ENCODE results near the gene APBB2. TPM values are rescaled to one million over a fixed set of nuclear protein-coding genes. Genes with fewer than 3 reads are reported as not detected.
A peak's percentile ranks its signal among the peaks of the same experiment; 100 is the strongest.
"Not testable (repeated sequence)": the region's sequence is repeated elsewhere in the genome, so short reads cannot be mapped to it uniquely, and the experiment has no call there.

APBB2 gene
- total and polyA plus RNA-seq, 7 experiments from 2014 or later: 0.42 to 1.5 (median 0.59) TPM; not detected in 2

DNA sequence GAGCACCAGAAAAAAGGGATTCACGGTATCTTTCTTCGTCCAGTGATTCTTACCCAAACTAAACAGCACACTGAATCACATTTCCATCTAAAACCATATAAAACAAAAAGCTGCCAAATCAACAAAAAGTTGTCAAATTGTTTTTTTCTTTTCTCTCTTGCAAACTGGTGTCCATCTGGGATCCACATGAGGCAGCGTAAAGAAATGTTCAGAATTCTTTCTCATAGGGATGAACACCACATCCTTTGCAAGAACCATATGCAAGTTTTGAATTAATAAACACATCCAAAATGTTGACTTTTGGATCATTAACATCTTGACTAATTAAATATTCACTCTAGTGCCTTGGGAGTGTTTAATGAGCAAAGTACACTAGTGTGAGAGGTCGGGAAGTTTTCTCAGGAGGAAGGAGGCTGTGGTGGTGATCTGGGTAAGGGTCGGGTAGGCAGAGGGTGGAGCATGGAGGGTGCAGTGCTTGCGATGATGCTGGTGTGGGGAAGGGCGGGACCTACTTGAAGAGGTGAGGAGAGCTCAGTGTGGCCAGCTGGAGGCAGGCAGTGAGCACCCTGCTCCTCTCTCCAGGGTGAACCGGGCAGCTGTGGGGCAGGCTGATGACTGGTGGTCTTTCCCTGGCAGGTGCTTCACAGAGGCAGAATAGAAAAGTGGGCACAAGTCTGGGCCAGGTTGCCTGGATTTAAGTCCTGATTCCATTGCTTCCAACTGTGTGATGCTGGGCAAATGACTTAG, 391.7 kb downstream of the APBB2 start:
- Histone ChIP-seq H3K36me3 (ENCODE audit: control insufficient read depth in 2 of 3, insufficient read depth in 3 of 3, low read length in 3 of 3) (no peaks in the 10 kb centered on the region), H3K9me3 (ENCODE audit: control insufficient read depth in 2 of 3, low read length in 3 of 3) (no peaks in the 10 kb centered on the region), H3K27me3 (ENCODE audit: control insufficient read depth in 2 of 2, insufficient read depth in 2 of 2, low read length in 2 of 2) (no peaks in the 10 kb centered on the region), H3K27ac (ENCODE audit: low read depth, low read length) (no peak overlapping the region), H3K4me3 (ENCODE audit: low read length) (no peak overlapping the region), H3K4me1 (ENCODE audit: control insufficient read depth in 2 of 2, insufficient read depth in 2 of 2, low read length in 2 of 2) (no peaks in the 10 kb centered on the region)
- Mint-ChIP-seq H3K4me3 (peak overlapping the region in 1 of 10 donors; percentile 4), H3K27me3 (no peaks in the 10 kb centered on the region), H3K9me3 (peaks cover 0 to 1% (median 0%) of the 10 kb centered on the region in 11 donors), H3K36me3 (no peaks in the 10 kb centered on the region), H3K4me1 (peaks cover 0 to 6% (median 0%) of the 10 kb centered on the region in 7 donors), H3K27ac (no peak overlapping the region)
- ChIA-PET POLR2A (no interaction called here), CTCF (no interaction called here)
- ATAC-seq (no peak), DNase-seq (no peak)
- intact Hi-C loops (cut with micrococcal nuclease): no loop called here

DNA sequence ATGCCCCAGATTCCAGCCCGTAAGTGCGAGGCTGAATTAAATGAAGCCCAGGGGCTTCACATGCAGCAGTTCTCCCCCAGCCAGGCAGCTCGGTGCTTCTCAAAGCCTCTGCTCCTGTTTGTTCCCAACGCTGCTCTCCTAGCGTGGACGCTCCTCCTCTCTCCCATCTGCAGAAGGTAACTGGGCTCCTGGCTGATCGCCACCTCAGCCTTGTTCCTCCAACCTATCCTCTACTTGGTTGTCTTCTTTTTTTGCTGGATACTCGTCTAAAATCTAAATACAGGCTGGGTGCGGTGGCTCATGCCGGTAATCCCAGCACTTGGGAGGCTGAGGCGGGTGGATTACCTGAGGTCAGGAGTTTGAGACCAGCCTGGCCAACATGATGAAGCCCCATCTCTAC, 394.2 kb downstream of the APBB2 start:
- CTCF ChIA-PET: interaction anchor here (0.6 kb wide), 2 partner anchors 75 to 386 kb away, joined by 3 to 8 read pairs; no protein-coding TSS in a partner anchor
- DNase-seq (no peak), ATAC-seq (no peak)
- no peaks in the 10 kb centered on the region for H3K36me3 Mint-ChIP-seq
- no peaks in the 10 kb centered on the region for H3K27me3 Mint-ChIP-seq
- POLR2A ChIA-PET: no interaction called here
- Histone ChIP-seq H3K27ac (ENCODE audit: low read depth, low read length) (no peak overlapping the region), H3K9me3 (ENCODE audit: control insufficient read depth in 2 of 3, low read length in 3 of 3) (no peaks in the 10 kb centered on the region), H3K27me3 (ENCODE audit: control insufficient read depth in 2 of 2, insufficient read depth in 2 of 2, low read length in 2 of 2) (no peaks in the 10 kb centered on the region), H3K4me3 (ENCODE audit: low read length) (no peak overlapping the region), H3K4me1 (ENCODE audit: control insufficient read depth in 2 of 2, insufficient read depth in 2 of 2, low read length in 2 of 2) (no peaks in the 10 kb centered on the region), H3K36me3 (ENCODE audit: control insufficient read depth in 2 of 3, insufficient read depth in 3 of 3, low read length in 3 of 3) (no peaks in the 10 kb centered on the region)
- H3K4me1 Mint-ChIP-seq: no peaks in the 10 kb centered on the region
- H3K9me3 Mint-ChIP-seq: no peaks in the 10 kb centered on the region
- intact Hi-C loops (cut with micrococcal nuclease): no loop called here
- H3K27ac Mint-ChIP-seq: no peak overlapping the region
- H3K4me3 Mint-ChIP-seq: no peak overlapping the region

GRCh38 chr4:40817157-40817556, 397.2 kb downstream of the APBB2 start:
- ATAC-seq; H3K36me3 ChIP-seq (ENCODE audit: control insufficient read depth in 2 of 3, insufficient read depth in 3 of 3, low read length in 3 of 3); H3K36me3 Mint-ChIP-seq; H3K27me3 ChIP-seq (ENCODE audit: control insufficient read depth in 2 of 2, insufficient read depth in 2 of 2, low read length in 2 of 2); H3K4me1 Mint-ChIP-seq; CTCF ChIA-PET; intact Hi-C loops (cut with micrococcal nuclease); H3K4me3 Mint-ChIP-seq; H3K4me3 ChIP-seq (ENCODE audit: low read length); H3K9me3 Mint-ChIP-seq; H3K27ac ChIP-seq (ENCODE audit: low read depth, low read length); POLR2A ChIA-PET; H3K9me3 ChIP-seq (ENCODE audit: control insufficient read depth in 2 of 3, low read length in 3 of 3); DNase-seq; H3K27ac Mint-ChIP-seq; H3K4me1 ChIP-seq (ENCODE audit: control insufficient read depth in 2 of 2, insufficient read depth in 2 of 2, low read length in 2 of 2): not testable (repeated sequence)
- peaks cover 0 to 11% (median 0%) of the 10 kb centered on the region in 5 donors for H3K27me3 Mint-ChIP-seq

- CTCF ChIA-PET: no interaction called here
- peaks cover 0 to 19% (median 5%) of the 10 kb centered on the region in 5 donors for H3K27me3 Mint-ChIP-seq
- Histone ChIP-seq H3K27me3 (ENCODE audit: control insufficient read depth in 2 of 2, insufficient read depth in 2 of 2, low read length in 2 of 2) (no peaks in the 10 kb centered on the region), H3K36me3 (ENCODE audit: control insufficient read depth in 2 of 3, insufficient read depth in 3 of 3, low read length in 3 of 3) (no peaks in the 10 kb centered on the region), H3K4me3 (ENCODE audit: low read length) (no peak overlapping the region), H3K27ac (ENCODE audit: low read depth, low read length) (no peak overlapping the region), H3K9me3 (ENCODE audit: control insufficient read depth in 2 of 3, low read length in 3 of 3) (no peaks in the 10 kb centered on the region), H3K4me1 (ENCODE audit: control insufficient read depth in 2 of 2, insufficient read depth in 2 of 2, low read length in 2 of 2) (no peaks in the 10 kb centered on the region)
- H3K4me1 Mint-ChIP-seq: no peaks in the 10 kb centered on the region
- no peak overlapping the region for H3K27ac Mint-ChIP-seq
- intact Hi-C loops (cut with micrococcal nuclease): no loop called here
- no peak overlapping the region for H3K4me3 Mint-ChIP-seq
- POLR2A ChIA-PET: no interaction called here
- no peaks in the 10 kb centered on the region for H3K9me3 Mint-ChIP-seq
- DNase-seq (no peak), ATAC-seq (no peak)
- H3K36me3 Mint-ChIP-seq: no peaks in the 10 kb centered on the region
These were observed 401.5 kb downstream of the APBB2 start for GRCh38 chr4:40812856-40813255.

- Mint-ChIP-seq H3K36me3 (no peaks in the 10 kb centered on the region), H3K27ac (peak overlapping the region in 1 of 9 donors; percentile 2), H3K4me1 (no peaks in the 10 kb centered on the region), H3K27me3 (peaks cover 0 to 19% (median 5%) of the 10 kb centered on the region in 5 donors), H3K4me3 (no peak overlapping the region), H3K9me3 (no peaks in the 10 kb centered on the region)
- Histone ChIP-seq H3K9me3 (ENCODE audit: control insufficient read depth in 2 of 3, low read length in 3 of 3) (no peaks in the 10 kb centered on the region), H3K4me3 (ENCODE audit: low read length) (no peak overlapping the region), H3K27ac (ENCODE audit: low read depth, low read length) (no peak overlapping the region), H3K27me3 (ENCODE audit: control insufficient read depth in 2 of 2, insufficient read depth in 2 of 2, low read length in 2 of 2) (no peaks in the 10 kb centered on the region), H3K4me1 (ENCODE audit: control insufficient read depth in 2 of 2, insufficient read depth in 2 of 2, low read length in 2 of 2) (no peaks in the 10 kb centered on the region), H3K36me3 (ENCODE audit: control insufficient read depth in 2 of 3, insufficient read depth in 3 of 3, low read length in 3 of 3) (no peaks in the 10 kb centered on the region)
- DNase-seq: no peak
- intact Hi-C loops (cut with micrococcal nuclease): no loop called here
- ATAC-seq: peak; percentile 54
- ChIA-PET CTCF (no interaction called here), POLR2A (no interaction called here)
These were observed 402.0 kb downstream of the APBB2 start for GRCh38 chr4:40812386-40812785.

GRCh38 chr4:40811956-40812355, 402.4 kb downstream of the APBB2 start:
- Histone ChIP-seq H3K9me3 (ENCODE audit: control insufficient read depth in 2 of 3, low read length in 3 of 3) (no peaks in the 10 kb centered on the region), H3K4me3 (ENCODE audit: low read length) (no peak overlapping the region), H3K36me3 (ENCODE audit: control insufficient read depth in 2 of 3, insufficient read depth in 3 of 3, low read length in 3 of 3) (no peaks in the 10 kb centered on the region), H3K27me3 (ENCODE audit: control insufficient read depth in 2 of 2, insufficient read depth in 2 of 2, low read length in 2 of 2) (no peaks in the 10 kb centered on the region), H3K27ac (ENCODE audit: low read depth, low read length) (no peak overlapping the region), H3K4me1 (ENCODE audit: control insufficient read depth in 2 of 2, insufficient read depth in 2 of 2, low read length in 2 of 2) (no peaks in the 10 kb centered on the region)
- H3K27ac Mint-ChIP-seq: peak overlapping the region in 1 of 9 donors; percentile 2
- no peak for DNase-seq
- no peaks in the 10 kb centered on the region for H3K4me1 Mint-ChIP-seq
- intact Hi-C loops (cut with micrococcal nuclease): no loop called here
- CTCF ChIA-PET: no interaction called here
- peaks cover 0 to 19% (median 5%) of the 10 kb centered on the region in 5 donors for H3K27me3 Mint-ChIP-seq
- no peaks in the 10 kb centered on the region for H3K9me3 Mint-ChIP-seq
- H3K36me3 Mint-ChIP-seq: no peaks in the 10 kb centered on the region
- POLR2A ChIA-PET: no interaction called here
- ATAC-seq: peak; percentile 79
- H3K4me3 Mint-ChIP-seq: no peak overlapping the region

GRCh38 chr4:40808926-40809457, 405.4 kb downstream of the APBB2 start:
- H3K4me3 Mint-ChIP-seq: no peak overlapping the region
- Histone ChIP-seq H3K4me3 (ENCODE audit: low read length) (no peak overlapping the region), H3K9me3 (ENCODE audit: control insufficient read depth in 2 of 3, low read length in 3 of 3) (no peaks in the 10 kb centered on the region), H3K27me3 (ENCODE audit: control insufficient read depth in 2 of 2, insufficient read depth in 2 of 2, low read length in 2 of 2) (no peaks in the 10 kb centered on the region), H3K27ac (ENCODE audit: low read depth, low read length) (no peak overlapping the region), H3K36me3 (ENCODE audit: control insufficient read depth in 2 of 3, insufficient read depth in 3 of 3, low read length in 3 of 3) (no peaks in the 10 kb centered on the region), H3K4me1 (ENCODE audit: control insufficient read depth in 2 of 2, insufficient read depth in 2 of 2, low read length in 2 of 2) (no peaks in the 10 kb centered on the region)
- ATAC-seq (no peak), DNase-seq (no peak)
- peaks cover 0 to 19% (median 5%) of the 10 kb centered on the region in 5 donors for H3K27me3 Mint-ChIP-seq
- intact Hi-C loops (cut with micrococcal nuclease): no loop called here
- H3K36me3 Mint-ChIP-seq: no peaks in the 10 kb centered on the region
- no peak overlapping the region for H3K27ac Mint-ChIP-seq
- no peaks in the 10 kb centered on the region for H3K9me3 Mint-ChIP-seq
- CTCF ChIA-PET: no interaction called here
- no peaks in the 10 kb centered on the region for H3K4me1 Mint-ChIP-seq
- POLR2A ChIA-PET: no interaction called here

All from naive thymus-derived CD4-positive, alpha-beta T cell (primary cell).